Measurements from ENCODE around the gene C10orf62. TPM values are rescaled to one million over a fixed set of nuclear protein-coding genes. Genes with fewer than 3 reads are reported as not detected.
"Not testable (repeated sequence)": the region's sequence is repeated elsewhere in the genome, so short reads cannot be mapped to it uniquely, and the experiment has no call there.

C10orf62 gene
- total RNA-seq, 1 donor: not detected

GRCh38 chr10:97618733-97619132 lies 29.2 kb downstream of the C10orf62 start:
- H3K27me3 ChIP-seq (ENCODE audit: insufficient read depth, low read length): no peaks in the 10 kb centered on the region
- H3K4me1 ChIP-seq (ENCODE audit: insufficient read depth, low read length): no peaks in the 10 kb centered on the region
- H3K9me3 ChIP-seq (ENCODE audit: low read depth, low read length): no peaks in the 10 kb centered on the region
- H3K4me3 ChIP-seq (ENCODE audit: low read length): no peak overlapping the region

- Histone ChIP-seq H3K9me3 (ENCODE audit: low read depth, low read length) (no peaks in the 10 kb centered on the region), H3K27me3 (ENCODE audit: insufficient read depth, low read length) (no peaks in the 10 kb centered on the region), H3K4me1 (ENCODE audit: insufficient read depth, low read length) (no peaks in the 10 kb centered on the region), H3K4me3 (ENCODE audit: low read length) (no peak overlapping the region)
Measured at GRCh38 chr10:97623277-97623676, 33.8 kb downstream of the C10orf62 start.

- no peak overlapping the region for H3K4me3 ChIP-seq (ENCODE audit: low read length)
- H3K4me1 ChIP-seq (ENCODE audit: insufficient read depth, low read length): peaks cover 1% of the 10 kb centered on the region
- H3K9me3 ChIP-seq (ENCODE audit: low read depth, low read length): no peaks in the 10 kb centered on the region
- no peaks in the 10 kb centered on the region for H3K27me3 ChIP-seq (ENCODE audit: insufficient read depth, low read length)
Measured at GRCh38 chr10:97627731-97628130, 38.2 kb downstream of the C10orf62 start.

- Histone ChIP-seq H3K4me3 (ENCODE audit: low read length) (no peak overlapping the region), H3K4me1 (ENCODE audit: insufficient read depth, low read length) (peaks cover 4% of the 10 kb centered on the region), H3K27me3 (ENCODE audit: insufficient read depth, low read length) (no peaks in the 10 kb centered on the region), H3K9me3 (ENCODE audit: low read depth, low read length) (no peaks in the 10 kb centered on the region)
Measured at GRCh38 chr10:97628228-97628627, 38.7 kb downstream of the C10orf62 start.

GRCh38 chr10:97629289-97629688 lies 39.8 kb downstream of the C10orf62 start:
- Histone ChIP-seq H3K4me3 (ENCODE audit: low read length) (no peak overlapping the region), H3K4me1 (ENCODE audit: insufficient read depth, low read length) (peaks cover 10% of the 10 kb centered on the region), H3K27me3 (ENCODE audit: insufficient read depth, low read length) (no peaks in the 10 kb centered on the region)

GRCh38 chr10:97631098-97631497 lies 41.6 kb downstream of the C10orf62 start:
- Histone ChIP-seq H3K4me3 (ENCODE audit: low read length) (no peak overlapping the region), H3K9me3 (ENCODE audit: low read depth, low read length) (no peaks in the 10 kb centered on the region)

More at GRCh38 chr10:97629289-97629688, 39.8 kb downstream of the C10orf62 start:
- H3K9me3 ChIP-seq (ENCODE audit: low read depth, low read length): no peaks in the 10 kb centered on the region

GRCh38 chr10:97632949-97633884 lies 43.7 kb downstream of the C10orf62 start, which contains the start of gene MORN4:
Gene MORN4 (minus strand): TSS chr10:97633500. CDS start chr10:97619653, 13,847 bp downstream.
- peak within 1 kb of the TSS; percentile 56 for H3K4me3 ChIP-seq (ENCODE audit: low read length)

More at GRCh38 chr10:97631098-97631497, 41.6 kb downstream of the C10orf62 start:
- Histone ChIP-seq H3K27me3 (ENCODE audit: insufficient read depth, low read length) (no peaks in the 10 kb centered on the region), H3K4me1 (ENCODE audit: insufficient read depth, low read length) (peaks cover 10% of the 10 kb centered on the region)

GRCh38 chr10:97633921-97634320 lies 44.4 kb downstream of the C10orf62 start:
- Histone ChIP-seq H3K4me3 (ENCODE audit: low read length) (peak overlapping the region; percentile 56), H3K9me3 (ENCODE audit: low read depth, low read length) (no peaks in the 10 kb centered on the region), H3K27me3 (ENCODE audit: insufficient read depth, low read length) (no peaks in the 10 kb centered on the region), H3K4me1 (ENCODE audit: insufficient read depth, low read length) (peaks cover 10% of the 10 kb centered on the region)

More at GRCh38 chr10:97632949-97633884, 43.7 kb downstream of the C10orf62 start, which contains the start of gene MORN4:
- Histone ChIP-seq H3K9me3 (ENCODE audit: low read depth, low read length) (no peaks in the 10 kb centered on the region), H3K27me3 (ENCODE audit: insufficient read depth, low read length) (no peaks in the 10 kb centered on the region), H3K4me1 (ENCODE audit: insufficient read depth, low read length) (peaks cover 10% of the 10 kb centered on the region)

- Histone ChIP-seq H3K9me3 (ENCODE audit: low read depth, low read length) (no peaks in the 10 kb centered on the region), H3K4me1 (ENCODE audit: insufficient read depth, low read length) (peaks cover 14% of the 10 kb centered on the region)
Measured at GRCh38 chr10:97635577-97635976, 46.1 kb downstream of the C10orf62 start.

GRCh38 chr10:97639090-97639489 lies 49.6 kb downstream of the C10orf62 start:
- not testable (repeated sequence) for H3K4me3 ChIP-seq (ENCODE audit: low read length); H3K9me3 ChIP-seq (ENCODE audit: low read depth, low read length); H3K27me3 ChIP-seq (ENCODE audit: insufficient read depth, low read length)
- peaks cover 22% of the 10 kb centered on the region for H3K4me1 ChIP-seq (ENCODE audit: insufficient read depth, low read length)

More at GRCh38 chr10:97635577-97635976, 46.1 kb downstream of the C10orf62 start:
- Histone ChIP-seq H3K4me3 (ENCODE audit: low read length) (no peak overlapping the region), H3K27me3 (ENCODE audit: insufficient read depth, low read length) (no peaks in the 10 kb centered on the region)

- Histone ChIP-seq H3K4me3 (ENCODE audit: low read length) (peak within 1 kb of the TSS; percentile 82), H3K4me1 (ENCODE audit: insufficient read depth, low read length) (peaks cover 22% of the 10 kb centered on the region), H3K9me3 (ENCODE audit: low read depth, low read length) (no peaks in the 10 kb centered on the region), H3K27me3 (ENCODE audit: insufficient read depth, low read length) (no peaks in the 10 kb centered on the region)
Measured at GRCh38 chr10:97640174-97640867, 50.8 kb downstream of the C10orf62 start, which contains the start of gene PI4K2A. Gene PI4K2A (plus strand): TSS chr10:97640671. CDS start chr10:97640743, 72 bp downstream.

Other genes starting within 250 kb of the C10orf62 start
- 37.8 TPM for gene RRP12, start 188.4 kb upstream of the C10orf62 start, total RNA-seq
- 155 TPM for gene PGAM1, start 163.5 kb upstream of the C10orf62 start, total RNA-seq
- gene EXOSC1, start 143.7 kb upstream of the C10orf62 start, total RNA-seq: 24.6 TPM
- 5.5 TPM for gene ZDHHC16, start 143.5 kb upstream of the C10orf62 start, total RNA-seq
- 30.2 TPM for gene MMS19, start 91.3 kb upstream of the C10orf62 start, total RNA-seq
- gene UBTD1, start 90.8 kb upstream of the C10orf62 start, total RNA-seq: 6.3 TPM
- not detected for gene ANKRD2, start 16.9 kb upstream of the C10orf62 start, total RNA-seq
- gene HOGA1, start 5.3 kb upstream of the C10orf62 start, total RNA-seq: not detected
- not detected for gene MORN4, start 43.8 kb downstream of the C10orf62 start, total RNA-seq
- gene PI4K2A, start 51.0 kb downstream of the C10orf62 start, total RNA-seq: 29.0 TPM
- gene AVPI1, start 97.5 kb downstream of the C10orf62 start, total RNA-seq: 7.8 TPM
- 5.5 TPM for gene MARVELD1, start 124.0 kb downstream of the C10orf62 start, total RNA-seq
- 33.2 TPM for gene ZFYVE27, start 147.4 kb downstream of the C10orf62 start, total RNA-seq
- gene SFRP5, start 182.3 kb downstream of the C10orf62 start, total RNA-seq: 0.52 TPM